DMS114 treated with DMSO at 0.1 percent for 48 hours (cell line): ENCODE measurements around the gene CCDC92.

Source experiments
- DNase-seq: peaks from one replicate; lab custom pipeline; 2025; ENCODE audit not compliant: unreplicated experiment; lab: John Stamatoyannopoulos, UW

The CCDC92 gene

GRCh38 chr12:123937707-123938591, 34.7 kb downstream of the CCDC92 start:
- DNase-seq = no peak

GRCh38 chr12:123936956-123937706, 35.5 kb downstream of the CCDC92 start:
- no peak for DNase-seq

GRCh38 chr12:123936471-123936870, 36.2 kb downstream of the CCDC92 start:
- DNase-seq = no peak

GRCh38 chr12:123935956-123936355, 36.7 kb downstream of the CCDC92 start:
- no peak for DNase-seq

- no peak for DNase-seq
Measured at GRCh38 chr12:123934829-123935228, 37.8 kb downstream of the CCDC92 start.

GRCh38 chr12:123934016-123934620, 38.5 kb downstream of the CCDC92 start:
- no peak for DNase-seq

- no peak for DNase-seq
Measured at GRCh38 chr12:123933214-123933613, 39.4 kb downstream of the CCDC92 start.

- DNase-seq = no peak
Measured at GRCh38 chr12:123931686-123932321, 40.8 kb downstream of the CCDC92 start.

GRCh38 chr12:123929946-123930583, 42.6 kb downstream of the CCDC92 start:
- no peak for DNase-seq

GRCh38 chr12:123928897-123929296, 43.7 kb downstream of the CCDC92 start:
- DNase-seq = no peak

GRCh38 chr12:123928274-123928865, 44.3 kb downstream of the CCDC92 start:
- no peak for DNase-seq

- DNase-seq = no peak
Measured at GRCh38 chr12:123924539-123924938, 48.1 kb downstream of the CCDC92 start.

- no peak for DNase-seq
Measured at GRCh38 chr12:123923927-123924326, 48.7 kb downstream of the CCDC92 start.

GRCh38 chr12:123923038-123923437, 49.6 kb downstream of the CCDC92 start:
- no peak for DNase-seq

GRCh38 chr12:123919980-123920360, 52.7 kb downstream of the CCDC92 start:
- DNase-seq = no peak

- DNase-seq = no peak
Measured at GRCh38 chr12:123917337-123917850, 55.2 kb downstream of the CCDC92 start.

- no peak for DNase-seq
Measured at GRCh38 chr12:123916729-123917128, 55.9 kb downstream of the CCDC92 start.

- DNase-seq = no peak
Measured at GRCh38 chr12:123914726-123915333, 57.8 kb downstream of the CCDC92 start.

- no peak for DNase-seq
Measured at GRCh38 chr12:123912415-123913380, 59.9 kb downstream of the CCDC92 start.
